Peyer's patch (tissue), 4 donors: ENCODE measurements around the gene RHOU. TPM values are rescaled to one million over a fixed set of nuclear protein-coding genes. Genes with fewer than 3 reads are reported as not detected.

Experiments
- DNase-seq, 3 donors: peaks; one replicate each; pipeline ENCODE4 v3.0.0-alpha.2; 2017 to 2019
- H3K27ac ChIP-seq, 4 donors: fragments of 200-600 bp; sonication (generic); one replicate each; pipeline ENCODE4 v1.5.1; 2016 to 2019
- H3K27me3 ChIP-seq, 2 donors: fragments of 200-600 bp; sonication (generic); one replicate each; pipeline ENCODE4 v1.5.1; 2019
- H3K36me3 ChIP-seq, 3 donors: fragments of 200-600 bp; sonication (generic); one replicate each; pipeline ENCODE4 v1.5.1; 2016 to 2019
- H3K4me1 ChIP-seq, 4 donors: fragments of 200-600 bp; sonication (generic); one replicate each; pipeline ENCODE4 v1.5.1; 2016 to 2019
- H3K4me3 ChIP-seq, 4 donors: fragments of 200-600 bp; sonication (generic); 1 replicate in 3 of 4; 2 replicates in 1 of 4; pipeline ENCODE4 v1.5.1; 2016 to 2019; ENCODE audit warnings: mild to moderate bottlenecking in 1 of 4
- H3K9me3 ChIP-seq, 4 donors: fragments of 200-600 bp; sonication (generic); one replicate each; pipeline ENCODE4 v1.5.1; 2016 to 2019; ENCODE audit warnings: mild to moderate bottlenecking in 1 of 4
- CTCF ChIP-seq, 6 experiments: fragments of 450-650 bp in 4 of 6; fragments of 200-600 bp in 2 of 6; sonication (generic) in 1 of 6; IDR thresholded peaks; one replicate each; pipeline ENCODE4 v1.5.1; 2017 to 2019; ENCODE audit warnings: antibody characterized with exemption in 6 of 6, mild to moderate bottlenecking in 3 of 6, moderate library complexity in 1 of 6
- POLR2A ChIP-seq, 2 donors: fragments of 450-650 bp; IDR thresholded peaks; one replicate each; pipeline ENCODE4 v1.5.1; 2017; ENCODE audit warnings: antibody characterized with exemption in 2 of 2, mild to moderate bottlenecking in 2 of 2, moderate library complexity in 2 of 2
- total RNA-seq, 4 donors: library from RNA; depleted of rRNA; stranded (reverse); fragments of >200 nt; gene quantifications; one replicate each; pipeline ENCODE4 v1.1.0, GENCODE V29; 2016

RHOU gene
- total RNA-seq, 4 donors from 2014 or later: 14.0 to 62.0 (median 42.1) TPM

GRCh38 chr1:228794173-228794572 is 58.9 kb downstream of the RHOU start:
- no peak overlapping the region for H3K27ac ChIP-seq
- no peaks in the 10 kb centered on the region for H3K27me3 ChIP-seq
- no peaks in the 10 kb centered on the region for H3K36me3 ChIP-seq
- H3K4me1 ChIP-seq: no peaks in the 10 kb centered on the region
- no peaks in the 10 kb centered on the region for H3K9me3 ChIP-seq
- TF ChIP-seq POLR2A (IDR thresholded peaks at IDR 0.05): no peak
- TF ChIP-seq CTCF (IDR thresholded peaks at IDR 0.05): no peak
- no peak overlapping the region for H3K4me3 ChIP-seq
- no peak for DNase-seq

- Histone ChIP-seq H3K9me3 (no peaks in the 10 kb centered on the region), H3K36me3 (no peaks in the 10 kb centered on the region), H3K4me3 (no peak overlapping the region), H3K27ac (no peak overlapping the region), H3K4me1 (no peaks in the 10 kb centered on the region), H3K27me3 (no peaks in the 10 kb centered on the region)
- DNase-seq: no peak
- TF ChIP-seq POLR2A (IDR thresholded peaks at IDR 0.05) (no peak), CTCF (IDR thresholded peaks at IDR 0.05) (no peak)
Observed at GRCh38 chr1:228794810-228795209, 59.5 kb downstream of the RHOU start.

- no peaks in the 10 kb centered on the region for H3K4me1 ChIP-seq
Observed at GRCh38 chr1:228795596-228795995, 60.3 kb downstream of the RHOU start.

More at GRCh38 chr1:228795596-228795995, 60.3 kb downstream of the RHOU start:
- H3K36me3 ChIP-seq: no peaks in the 10 kb centered on the region
- no peaks in the 10 kb centered on the region for H3K27me3 ChIP-seq
- H3K4me3 ChIP-seq: no peak overlapping the region
- H3K9me3 ChIP-seq: no peaks in the 10 kb centered on the region
- TF ChIP-seq CTCF (IDR thresholded peaks at IDR 0.05): no peak
- no peak for TF ChIP-seq POLR2A (IDR thresholded peaks at IDR 0.05)
- no peak for DNase-seq
- no peak overlapping the region for H3K27ac ChIP-seq

Other genes starting within 250 kb of the RHOU start
- gene RNF187, start 248.1 kb upstream of the RHOU start, total RNA-seq: 10 to 100 TPM; 28.9 to 38.9 (median 37.3) TPM